Activated CD4-positive, alpha-beta T cell treated with anti-CD3 and anti-CD28 coated beads for 36 hours (primary cell): Measurements from ENCODE around the gene RPS21. TPM values are rescaled to one million over a fixed set of nuclear protein-coding genes. Genes with fewer than 3 reads are reported as not detected.

ENCODE experiments used
- ATAC-seq: fragments of 200-7000 bp; cut with Tn5 transposase; one replicate; pipeline ENCODE4 v1.10.0; 2021; ENCODE audit warnings: mild to moderate bottlenecking, moderate library complexity
- CTCF ChIA-PET: fragments of 350-600 bp; sonication (Branson Sonifier 250); formaldehyde crosslinking; loops from one replicate; lab custom pipeline; 2021; ENCODE audit warnings: antibody characterized with exemption; lab: Charles Lee
- POLR2A ChIA-PET: fragments of 350-600 bp; sonication (Branson Sonifier 250); formaldehyde crosslinking; loops from one replicate; lab custom pipeline; 2021; ENCODE audit warnings: antibody characterized with exemption, inconsistent platforms; lab: Charles Lee
- DNase-seq: peaks from one replicate; pipeline ENCODE4 v3.0.0-alpha.2; 2020
- H3K27ac Mint-ChIP-seq: one replicate; pipeline ENCODE4 v1.8.0; 2021; ENCODE audit warnings: mixed read lengths
- H3K27me3 Mint-ChIP-seq: one replicate; pipeline ENCODE4 v1.8.0; 2021; ENCODE audit warnings: mixed read lengths
- H3K36me3 Mint-ChIP-seq: one replicate; pipeline ENCODE4 v1.8.0; 2021; ENCODE audit warnings: low read depth, mixed read lengths
- H3K4me1 Mint-ChIP-seq: one replicate; pipeline ENCODE4 v1.8.0; 2021; ENCODE audit warnings: mixed read lengths
- H3K4me3 Mint-ChIP-seq: one replicate; pipeline ENCODE4 v1.8.0; 2021; ENCODE audit warnings: mild to moderate bottlenecking, moderate library complexity, mixed read lengths
- H3K9me3 Mint-ChIP-seq: one replicate; pipeline ENCODE4 v1.8.0; 2021; ENCODE audit warnings: low read depth, mixed read lengths
- intact Hi-C, 2 experiments: fragments of 100-400 bp; cut with DNase I in 1 of 2; cut with micrococcal nuclease in 1 of 2; formaldehyde crosslinking; loops; one replicate each; pipeline versions ENCODE4 v1.14.2 to v1.15.1; 2022 to 2024; cut with DNase I, micrococcal nuclease
- total RNA-seq, 2 experiments: library from RNA; stranded (reverse); gene quantifications; one replicate each; pipeline ENCODE4 v1.2.3, GENCODE V29; 2021

Gene RPS21
- total RNA-seq: 1,000 to 10,000 TPM; 1,051 to 2,439 TPM

DNA sequence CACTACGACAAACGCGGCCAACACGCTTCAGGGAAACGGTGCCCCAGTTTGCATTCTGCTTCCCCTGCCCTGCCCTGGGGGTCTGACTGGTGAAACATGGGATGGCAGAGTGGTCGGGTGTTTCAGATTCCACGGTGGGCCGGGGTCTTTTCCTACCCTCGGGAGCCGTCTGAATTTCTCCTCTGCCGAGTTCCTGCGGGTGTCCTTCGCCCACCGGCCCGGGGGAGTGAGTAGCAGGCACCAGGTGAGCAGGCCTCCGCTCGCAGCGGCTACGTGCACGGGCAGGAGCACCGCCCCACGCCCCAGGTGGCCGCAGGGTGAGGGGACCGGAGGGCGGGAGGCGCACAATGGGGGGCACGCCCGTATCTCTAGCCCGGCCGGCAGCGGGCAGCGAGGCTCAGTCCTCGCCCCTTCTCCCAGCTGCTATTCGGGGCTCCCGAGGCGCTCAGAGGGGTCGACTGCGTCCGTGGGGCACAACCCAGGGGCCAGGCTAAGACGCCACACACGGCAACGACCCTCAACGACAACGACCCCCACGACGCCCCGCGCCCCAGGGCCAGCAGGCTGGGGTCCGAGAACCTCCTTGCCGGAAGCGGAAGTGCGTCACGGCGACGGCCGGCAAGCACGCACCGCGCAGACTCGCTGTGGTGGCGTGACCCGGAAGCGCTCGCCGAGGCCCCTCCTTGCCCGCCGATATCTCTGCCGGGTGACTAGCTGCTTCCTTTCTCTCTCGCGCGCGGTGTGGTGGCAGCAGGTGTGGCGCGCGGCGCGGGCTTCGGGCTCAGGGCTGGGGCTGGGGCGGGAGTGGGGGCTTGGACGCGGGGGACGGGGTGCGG, at the start of gene RPS21:
Gene RPS21, plus strand, starts transcription at position 721 of the 836 bp plus-strand sequence. CDS start 236 bp downstream, outside the sequence.
- intact Hi-C loops: loop anchor here (1.0 to 10.0 kb wide), 14 partner anchors 21 to 831 kb away; partner anchors contain the start of genes ADRM1 (in 2 of the 2), CABLES2 (in 1 of the 2), DIDO1 (in 1 of the 2) and LSM14B (in 1 of the 2)
- peak; percentile 97 for DNase-seq
- Mint-ChIP-seq H3K4me3 (peak within 1 kb of the TSS; percentile 93), H3K27ac (peak within 1 kb of the TSS; percentile 94), H3K27me3 (no peaks in the 10 kb centered on the region), H3K9me3 (peaks cover 4% of the 10 kb centered on the region), H3K4me1 (peaks cover 42% of the 10 kb centered on the region), H3K36me3 (peaks cover 57% of the 10 kb centered on the region)
- peak; percentile 91 for ATAC-seq
- POLR2A ChIA-PET: interaction anchor here (0.5 to 0.6 kb wide), 3 partner anchors 15 to 358 kb away, joined by 3 to 5 read pairs (median 3); no protein-coding TSS in a partner anchor
- CTCF ChIA-PET: interaction anchor here (0.6 to 1.7 kb wide), 4 partner anchors 18 to 85 kb away, joined by 3 to 8 read pairs (median 4); partner anchors contain the start of gene ADRM1

DNA sequence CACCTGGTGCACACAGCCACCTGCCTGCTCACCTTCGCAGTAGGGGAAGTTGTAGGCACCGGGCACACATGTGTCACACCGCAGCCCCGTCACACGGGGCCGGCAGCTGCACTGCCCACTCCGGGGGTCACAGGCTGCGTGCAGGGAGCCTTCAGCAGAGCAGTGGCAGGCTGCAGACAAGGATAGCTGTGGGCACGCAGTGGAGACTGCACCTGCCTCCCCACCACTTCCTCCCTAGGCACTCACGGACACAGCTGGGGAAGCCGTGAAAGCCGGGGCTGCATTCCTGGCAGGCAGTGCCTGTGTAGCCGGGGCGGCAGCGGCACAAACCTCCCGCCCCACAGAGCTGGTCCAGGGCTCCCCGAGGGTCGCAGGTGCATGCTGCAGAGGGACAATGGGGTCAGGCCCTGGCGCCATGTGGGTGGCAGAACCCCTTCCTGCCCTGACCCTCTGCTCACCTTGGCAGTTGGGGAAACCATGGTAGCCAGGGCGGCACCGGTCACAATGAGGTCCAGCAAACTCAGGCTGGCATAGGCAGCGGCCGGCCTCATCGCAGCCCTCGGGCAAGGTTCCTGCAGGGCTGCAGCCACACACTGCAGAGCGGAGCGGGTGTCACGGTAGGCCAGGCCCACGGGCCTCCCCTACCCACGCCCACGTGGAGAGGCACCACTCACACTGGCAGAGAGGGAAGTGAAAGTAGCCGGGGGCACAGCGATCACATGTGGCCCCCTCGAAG, 49.2 kb upstream of the RPS21 start:
- H3K9me3 Mint-ChIP-seq: no peaks in the 10 kb centered on the region
- no peaks in the 10 kb centered on the region for H3K36me3 Mint-ChIP-seq
- peaks cover 9% of the 10 kb centered on the region for H3K27me3 Mint-ChIP-seq
- no peak for DNase-seq
- H3K4me1 Mint-ChIP-seq: no peaks in the 10 kb centered on the region
- ChIA-PET POLR2A (no interaction called here), CTCF (no interaction called here)
- no peak overlapping the region for H3K4me3 Mint-ChIP-seq
- ATAC-seq: no peak
- H3K27ac Mint-ChIP-seq: no peak overlapping the region
- intact Hi-C loops: no loop called here

DNA sequence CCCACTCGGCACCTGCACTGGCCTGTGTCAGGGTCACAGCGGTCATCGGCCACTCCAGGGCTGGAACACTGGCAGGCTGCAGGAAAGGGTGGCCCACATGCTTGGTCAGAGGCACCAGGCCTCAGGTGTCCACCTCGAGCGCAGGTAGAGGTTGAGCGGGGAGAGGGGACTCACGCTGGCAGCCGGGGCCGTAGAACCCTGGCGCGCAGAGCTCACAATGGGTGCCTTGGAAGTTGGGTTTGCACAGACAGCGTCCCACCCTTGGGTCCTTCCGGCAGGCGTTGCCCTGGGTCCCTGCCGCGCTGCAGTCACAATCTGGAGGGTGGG, 48.6 kb upstream of the RPS21 start:
- ATAC-seq (no peak), DNase-seq (no peak)
- no peaks in the 10 kb centered on the region for H3K36me3 Mint-ChIP-seq
- H3K9me3 Mint-ChIP-seq: no peaks in the 10 kb centered on the region
- ChIA-PET CTCF (no interaction called here), POLR2A (no interaction called here)
- intact Hi-C loops: no loop called here
- no peak overlapping the region for H3K27ac Mint-ChIP-seq
- H3K4me1 Mint-ChIP-seq: no peaks in the 10 kb centered on the region
- H3K4me3 Mint-ChIP-seq: no peak overlapping the region
- peaks cover 9% of the 10 kb centered on the region for H3K27me3 Mint-ChIP-seq

DNA sequence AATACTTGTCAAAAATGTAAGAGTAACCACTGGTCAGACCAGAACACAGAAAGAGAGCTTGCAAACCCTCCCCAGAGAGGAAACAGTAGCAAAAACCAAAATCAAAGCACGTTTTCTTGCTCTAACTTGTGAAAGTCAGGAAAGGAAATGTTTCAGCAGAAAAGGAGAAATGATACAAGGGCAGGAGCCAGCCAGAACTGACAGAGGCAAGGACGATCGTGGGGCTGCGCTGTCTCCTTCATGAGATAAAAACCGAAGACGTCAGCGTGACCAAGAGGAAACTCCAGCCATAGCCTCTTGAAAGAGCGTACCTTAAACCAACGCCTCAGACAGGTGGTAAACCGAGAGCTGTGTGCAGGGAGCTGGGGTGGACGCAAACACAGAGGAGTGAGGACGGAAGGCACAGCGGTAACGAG, 47.2 kb upstream of the RPS21 start:
- ChIA-PET CTCF (interaction anchor here (0.6 kb wide), 1 partner anchor 78 kb away, joined by 3 read pairs; no protein-coding TSS in a partner anchor), POLR2A (interaction anchor here (0.7 kb wide), 1 partner anchor 23 kb away, joined by 4 read pairs; no protein-coding TSS in a partner anchor)
- DNase-seq (no peak), ATAC-seq (no peak)
- Mint-ChIP-seq H3K27me3 (peaks cover 9% of the 10 kb centered on the region), H3K9me3 (no peaks in the 10 kb centered on the region), H3K4me3 (no peak overlapping the region), H3K36me3 (no peaks in the 10 kb centered on the region), H3K27ac (no peak overlapping the region), H3K4me1 (no peaks in the 10 kb centered on the region)
- intact Hi-C loops: no loop called here

DNA sequence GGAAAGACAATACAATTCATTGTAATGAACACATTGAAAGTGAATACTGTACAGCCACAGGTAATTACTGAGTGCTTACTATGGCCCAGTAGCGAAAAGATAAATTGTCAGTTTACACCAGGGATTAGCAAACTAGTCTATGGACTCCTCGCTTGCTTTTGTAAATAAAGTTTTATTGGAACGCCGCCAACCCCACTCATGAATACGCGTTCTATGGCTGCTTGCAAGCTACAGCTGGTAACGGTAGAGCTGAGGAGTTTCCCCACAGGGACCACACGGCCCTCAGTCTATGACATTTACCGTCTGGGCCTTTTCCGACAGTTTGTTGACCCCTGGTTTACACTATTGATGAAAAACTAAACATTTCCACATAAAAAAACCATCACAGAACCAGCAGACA, 44.0 kb upstream of the RPS21 start:
- no peak overlapping the region for H3K27ac Mint-ChIP-seq
- H3K4me1 Mint-ChIP-seq: no peaks in the 10 kb centered on the region
- CTCF ChIA-PET: no interaction called here
- DNase-seq: no peak
- no peak overlapping the region for H3K4me3 Mint-ChIP-seq
- POLR2A ChIA-PET: no interaction called here
- H3K27me3 Mint-ChIP-seq: peaks cover 7% of the 10 kb centered on the region
- intact Hi-C loops: no loop called here
- no peaks in the 10 kb centered on the region for H3K9me3 Mint-ChIP-seq
- ATAC-seq: no peak
- no peaks in the 10 kb centered on the region for H3K36me3 Mint-ChIP-seq

DNA sequence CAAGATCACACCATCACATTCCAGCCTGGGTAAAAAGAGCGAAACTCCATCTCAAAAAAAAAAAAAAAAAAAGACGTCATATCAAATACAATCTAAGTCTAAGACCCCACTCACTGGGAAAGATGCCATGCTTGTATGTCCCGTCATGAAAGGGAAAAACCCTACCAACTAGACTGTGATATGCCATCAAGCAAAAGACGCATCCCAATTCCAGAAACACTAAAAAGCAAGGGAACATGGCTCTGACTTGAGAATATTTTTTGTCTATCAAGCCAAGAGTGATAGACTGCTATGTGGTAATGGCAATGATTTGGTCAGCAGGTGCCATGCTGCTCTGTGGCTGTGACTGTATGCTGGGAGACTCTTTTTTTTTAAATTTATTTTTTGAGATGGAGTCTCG, 42.8 kb upstream of the RPS21 start:
- Mint-ChIP-seq H3K4me3 (no peak overlapping the region), H3K9me3 (peaks cover 3% of the 10 kb centered on the region), H3K4me1 (no peaks in the 10 kb centered on the region), H3K27me3 (peaks cover 7% of the 10 kb centered on the region), H3K36me3 (no peaks in the 10 kb centered on the region), H3K27ac (no peak overlapping the region)
- DNase-seq (no peak), ATAC-seq (no peak)
- intact Hi-C loops: no loop called here
- CTCF ChIA-PET: interaction anchor here (0.7 kb wide), 1 partner anchor 332 kb away, joined by 3 read pairs; no protein-coding TSS in a partner anchor
- POLR2A ChIA-PET: no interaction called here

DNA sequence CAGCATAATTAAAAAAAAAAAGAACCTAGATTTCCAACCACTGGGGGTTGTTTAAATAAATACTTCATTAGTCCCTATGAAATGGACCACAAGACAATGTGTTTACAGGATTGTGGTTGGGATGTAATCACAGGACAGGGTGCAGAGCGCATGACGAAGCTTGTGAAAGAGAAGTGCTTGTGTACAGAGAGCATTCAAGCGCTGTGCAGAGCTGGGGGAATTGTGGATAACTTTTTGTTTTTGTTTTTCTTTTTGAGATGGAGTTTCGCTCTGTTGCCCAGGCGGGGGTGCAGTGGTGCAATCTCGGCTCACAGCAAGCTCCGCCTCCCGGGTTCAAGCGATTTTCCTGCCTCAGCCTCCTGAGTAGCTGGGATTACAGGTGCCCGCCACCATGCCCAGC, 42.1 kb upstream of the RPS21 start:
- intact Hi-C loops: no loop called here
- Mint-ChIP-seq H3K4me3 (no peak overlapping the region), H3K9me3 (peaks cover 5% of the 10 kb centered on the region), H3K27ac (no peak overlapping the region), H3K27me3 (peaks cover 3% of the 10 kb centered on the region), H3K36me3 (no peaks in the 10 kb centered on the region), H3K4me1 (no peaks in the 10 kb centered on the region)
- ATAC-seq: no peak
- DNase-seq: no peak
- ChIA-PET CTCF (no interaction called here), POLR2A (no interaction called here)

DNA sequence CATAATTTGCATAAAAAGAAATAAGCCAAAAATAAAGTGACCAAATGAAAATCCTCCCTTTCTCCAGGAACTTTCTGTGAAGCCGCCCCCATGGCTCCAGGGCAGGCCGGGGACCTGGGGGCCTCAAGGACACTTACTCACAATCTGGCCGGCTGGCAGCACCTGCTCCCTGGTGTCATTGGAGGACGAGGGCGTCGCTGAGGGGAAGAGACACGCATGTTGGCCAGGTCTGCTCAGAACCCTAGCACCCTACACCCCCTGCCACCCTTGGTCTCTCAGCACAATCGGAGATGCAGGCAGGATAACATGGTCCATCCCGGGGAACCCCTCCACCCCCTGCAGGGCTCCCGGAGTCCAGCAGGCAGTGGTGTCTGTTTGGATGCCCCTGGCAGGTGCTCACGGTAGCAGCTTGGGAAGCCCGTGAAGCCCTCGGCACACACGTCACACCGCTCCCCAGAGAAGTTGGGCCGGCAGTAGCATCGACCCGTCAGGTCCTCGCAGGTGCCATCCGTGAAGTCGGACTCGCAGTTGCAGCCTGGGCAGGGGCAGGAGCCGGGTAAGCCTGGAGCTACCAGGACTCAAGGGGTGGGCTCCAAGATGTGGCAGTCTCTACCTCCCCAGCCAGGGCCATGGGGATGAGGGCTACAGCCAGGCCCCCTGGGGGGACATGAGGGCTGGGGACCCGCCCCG, 41.1 kb upstream of the RPS21 start:
- ATAC-seq (no peak), DNase-seq (no peak)
- peaks cover 5% of the 10 kb centered on the region for H3K9me3 Mint-ChIP-seq
- intact Hi-C loops: no loop called here
- H3K4me1 Mint-ChIP-seq: no peaks in the 10 kb centered on the region
- CTCF ChIA-PET: no interaction called here
- no peak overlapping the region for H3K4me3 Mint-ChIP-seq
- no peaks in the 10 kb centered on the region for H3K27me3 Mint-ChIP-seq
- POLR2A ChIA-PET: no interaction called here
- no peak overlapping the region for H3K27ac Mint-ChIP-seq
- no peaks in the 10 kb centered on the region for H3K36me3 Mint-ChIP-seq

DNA sequence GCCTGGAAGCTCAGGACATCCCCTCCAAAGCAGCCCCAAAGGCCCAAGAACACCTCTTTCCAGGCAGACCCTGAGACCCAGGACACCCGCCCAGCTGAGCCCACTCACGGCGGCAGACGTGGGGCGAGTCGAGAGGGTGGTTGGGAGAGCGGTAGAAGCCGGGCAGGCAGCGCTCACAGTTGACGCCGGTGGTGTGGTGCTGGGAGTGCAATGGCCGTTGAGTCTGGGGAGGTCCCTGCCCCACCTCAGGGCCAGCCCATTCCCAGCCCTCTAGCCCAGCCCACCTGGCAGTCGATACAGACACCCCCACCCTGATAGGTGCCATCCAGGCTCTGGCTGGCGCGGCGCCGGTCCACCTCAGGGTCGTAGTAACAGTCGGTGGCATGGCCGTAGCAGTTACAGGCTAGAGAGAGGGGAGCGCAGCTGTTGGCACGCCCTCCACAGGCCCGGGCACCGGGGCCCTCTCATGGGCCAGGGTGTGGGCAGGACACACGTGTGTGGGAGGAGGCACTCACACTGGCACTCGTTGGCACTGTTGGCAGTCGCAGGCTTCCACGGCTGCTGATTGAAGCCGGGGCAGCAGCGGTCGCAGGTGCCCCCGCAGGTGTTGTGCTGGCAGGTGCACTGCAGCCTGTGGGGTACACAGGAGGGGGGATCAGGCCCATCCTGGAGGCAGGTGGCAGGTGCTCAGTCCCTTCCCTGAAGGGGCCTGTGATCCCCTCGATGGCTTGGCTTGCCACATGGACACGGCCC, 40.3 kb upstream of the RPS21 start:
- Mint-ChIP-seq H3K36me3 (no peaks in the 10 kb centered on the region), H3K9me3 (peaks cover 5% of the 10 kb centered on the region), H3K27me3 (no peaks in the 10 kb centered on the region), H3K27ac (no peak overlapping the region), H3K4me1 (no peaks in the 10 kb centered on the region), H3K4me3 (no peak overlapping the region)
- CTCF ChIA-PET: no interaction called here
- DNase-seq (no peak), ATAC-seq (no peak)
- POLR2A ChIA-PET: no interaction called here
- intact Hi-C loops: no loop called here

DNA sequence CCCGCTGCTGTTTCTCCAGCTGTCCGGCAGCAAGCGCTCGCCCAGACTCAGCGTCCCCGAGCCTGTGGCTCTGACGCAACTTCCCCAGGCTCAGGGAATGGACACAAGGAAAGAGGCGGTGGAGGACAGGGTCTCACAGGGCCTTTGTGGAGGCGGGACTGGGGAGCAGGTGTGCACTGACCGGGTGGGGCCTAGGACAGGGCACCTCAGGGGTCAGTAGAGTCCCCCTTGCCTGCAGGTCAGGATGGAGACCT, 39.8 kb upstream of the RPS21 start:
- Mint-ChIP-seq H3K4me3 (no peak overlapping the region), H3K4me1 (no peaks in the 10 kb centered on the region), H3K27me3 (no peaks in the 10 kb centered on the region), H3K9me3 (peaks cover 5% of the 10 kb centered on the region), H3K27ac (no peak overlapping the region), H3K36me3 (no peaks in the 10 kb centered on the region)
- POLR2A ChIA-PET: no interaction called here
- DNase-seq: no peak
- intact Hi-C loops: no loop called here
- CTCF ChIA-PET: no interaction called here
- no peak for ATAC-seq

DNA sequence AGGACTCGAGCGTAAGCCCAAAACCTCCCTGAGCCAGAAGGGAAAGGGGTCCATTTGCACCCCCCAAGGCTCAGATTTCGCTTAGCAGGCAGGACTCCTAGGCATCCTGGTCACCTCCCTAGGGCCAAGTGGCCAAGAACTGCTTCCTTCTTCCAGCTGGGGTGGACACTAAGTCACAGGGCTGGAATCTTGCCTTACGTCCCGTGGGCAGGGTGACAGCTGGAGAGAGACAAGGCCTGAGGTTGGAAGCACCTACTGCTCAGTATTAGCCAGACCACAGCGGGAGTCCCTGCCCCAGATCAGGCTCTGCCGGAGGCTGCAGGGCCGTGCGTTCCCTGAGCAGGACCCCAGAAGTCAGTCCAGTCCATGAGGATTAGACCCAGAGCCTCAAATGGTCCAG, 39.5 kb upstream of the RPS21 start:
- Mint-ChIP-seq H3K4me3 (no peak overlapping the region), H3K27ac (no peak overlapping the region), H3K36me3 (no peaks in the 10 kb centered on the region), H3K27me3 (no peaks in the 10 kb centered on the region), H3K9me3 (peaks cover 5% of the 10 kb centered on the region), H3K4me1 (no peaks in the 10 kb centered on the region)
- ChIA-PET POLR2A (interaction anchor here (0.6 kb wide), 1 partner anchor 107 kb away, joined by 3 read pairs; no protein-coding TSS in a partner anchor), CTCF (no interaction called here)
- DNase-seq (no peak), ATAC-seq (no peak)
- intact Hi-C loops: no loop called here
